SHP77 treated with DMSO at 0.1 percent for 48 hours (cell line): ENCODE measurements around the gene SLC22A31.

ENCODE experiments used
- DNase-seq: peaks from one replicate; lab custom pipeline; 2025; lab: John Stamatoyannopoulos, UW

Gene SLC22A31

DNA sequence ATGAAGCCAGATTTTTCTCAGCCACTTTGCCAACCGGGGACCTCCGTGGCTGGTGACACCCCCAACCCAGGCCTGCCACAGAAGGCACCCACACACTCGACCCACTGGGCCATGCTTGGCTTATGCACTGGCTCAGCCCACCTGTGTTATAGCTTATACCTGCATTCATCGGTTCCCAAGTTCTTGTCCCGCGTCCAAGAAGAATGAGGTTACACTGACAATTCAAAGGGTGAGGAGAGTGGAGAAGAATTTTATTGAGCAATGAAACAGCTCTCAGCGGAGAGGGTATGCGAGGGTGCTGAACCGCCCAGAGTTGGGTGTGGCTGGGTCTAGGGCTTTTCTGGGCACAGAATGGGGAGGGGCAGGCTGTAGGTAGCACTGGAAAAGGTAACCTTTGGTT, 51.0 kb downstream of the SLC22A31 start:
- no peak for DNase-seq

DNA sequence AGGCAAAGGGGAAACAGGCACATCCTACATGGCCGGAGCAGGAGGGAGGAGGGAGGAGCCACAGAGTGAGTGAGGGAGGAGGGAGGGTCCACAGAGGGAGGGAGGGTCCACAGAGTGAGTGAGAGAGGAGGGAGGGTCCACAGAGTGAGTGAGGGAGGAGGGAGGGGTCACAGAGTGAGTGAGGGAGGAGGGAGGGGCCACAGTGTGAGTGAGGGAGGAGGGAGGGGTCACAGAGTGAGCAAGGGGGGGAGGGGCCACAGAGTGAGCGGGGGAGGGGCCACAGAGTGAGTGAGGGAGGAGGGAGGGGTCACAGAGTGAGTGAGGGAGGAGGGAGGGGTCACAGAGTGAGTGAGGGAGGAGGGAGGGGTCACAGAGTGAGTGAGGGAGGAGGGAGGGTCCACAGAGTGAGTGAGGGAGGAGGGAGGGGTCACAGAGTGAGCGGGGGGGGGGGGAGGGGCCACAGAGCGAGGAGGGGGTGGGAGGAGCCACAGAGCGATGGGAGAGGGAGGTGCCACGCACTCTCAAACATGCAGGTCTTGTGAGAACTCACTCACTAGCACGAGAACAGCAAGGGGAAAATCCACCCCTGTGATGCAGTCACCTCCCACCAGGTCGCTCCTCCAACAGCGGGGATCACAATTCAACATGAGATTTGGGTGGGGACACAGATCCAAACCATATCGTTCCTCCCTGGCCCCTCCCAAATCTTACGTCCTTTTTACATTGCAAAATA, 53.1 kb downstream of the SLC22A31 start:
- no peak for DNase-seq

DNA sequence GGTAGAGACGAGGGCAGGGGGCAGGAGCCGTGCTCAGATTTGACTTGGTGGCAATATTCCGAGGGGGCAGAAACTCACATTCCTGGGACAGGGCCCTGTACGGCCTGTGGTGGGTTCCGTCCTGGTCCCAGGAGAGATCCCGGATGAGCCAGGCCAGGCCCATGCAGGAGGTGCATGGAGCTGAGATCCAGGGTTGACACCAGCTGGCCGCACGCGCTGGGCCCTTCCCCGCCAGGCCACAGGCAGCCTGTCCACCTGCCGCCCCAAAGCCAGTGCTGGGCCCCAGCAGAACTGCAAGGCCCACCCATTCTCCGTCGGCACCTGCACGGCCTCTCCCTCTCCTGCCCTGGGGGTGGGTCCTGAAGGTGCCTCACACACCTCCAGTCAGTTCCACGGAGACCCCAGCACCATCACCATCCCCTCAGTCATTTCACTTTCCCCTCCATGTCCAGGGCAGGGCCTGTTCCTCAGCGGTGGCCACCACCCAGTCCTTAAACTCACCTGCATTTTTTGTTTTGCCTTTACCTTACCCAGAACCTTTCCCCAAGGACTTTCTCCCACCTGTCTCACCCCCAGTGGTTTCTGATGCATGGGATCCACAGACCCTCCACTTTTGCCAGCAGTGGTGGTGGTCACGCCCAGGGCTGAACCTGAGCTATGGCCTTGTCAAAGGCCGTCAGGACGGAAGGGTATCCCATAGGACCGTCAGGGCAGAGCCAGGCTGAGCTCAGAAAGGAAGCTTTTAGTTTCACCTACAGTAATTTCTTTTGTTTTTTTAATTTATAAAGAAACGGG, 53.9 kb downstream of the SLC22A31 start:
- DNase-seq, result no peak
